HCT116 (cell line): ENCODE results near the gene FNBP1L. TPM values are rescaled to one million over a fixed set of nuclear protein-coding genes. Genes with fewer than 3 reads are reported as not detected.

ENCODE experiments used
- ATAC-seq: fragments of 200-7000 bp; cut with Tn5 transposase; 2 replicates; pipeline ENCODE4 v1.9.1; 2020; ENCODE audit warnings: mild to moderate bottlenecking, moderate library complexity
- BruUV-seq: library from RNA; stranded (reverse); fragments of 400-500 nt; replicated peaks from 2 replicates; lab custom pipeline; 2021; lab: Mats Ljungman, UMichigan
- CTCF ChIA-PET: fragments of 300-600 bp; sonication (Branson Sonifier 250); formaldehyde crosslinking; loops from one replicate; lab custom pipeline; 2021; ENCODE audit warnings: antibody characterized with exemption; lab: Charles Lee
- POLR2A ChIA-PET: fragments of 300-600, 350-600 bp; sonication (Branson Sonifier 250); formaldehyde crosslinking; loops from one replicate; lab custom pipeline; 2021; ENCODE audit warnings: antibody characterized with exemption; lab: Charles Lee
- RAD21 ChIA-PET, 2 experiments: fragments of 300-600 bp; sonication (Branson Sonifier 250); formaldehyde crosslinking; loops; one replicate each; lab custom pipeline; 2023; ENCODE audit warnings: low total read pairs in 2 of 2; ENCODE audit not compliant: uncharacterized antibody in 2 of 2, unreplicated experiment in 2 of 2, low non-redundant PET in 1 of 2; lab: Charles Lee
- DNase-seq: peaks from one replicate; pipeline ENCODE4 v3.0.0-alpha.2; 2010; ENCODE audit warnings: low read depth, low spot score
- H2AFZ ChIP-seq: fragments of 200-600 bp; shearing (Covaris generic), sonication (generic); 2 replicates; pipeline ENCODE4 v1.6.1; 2017; ENCODE audit warnings: low read depth, mixed run types, mixed read lengths, antibody characterized with exemption, low read length; ENCODE audit not compliant: poor library complexity, severe bottlenecking
- H3K27ac ChIP-seq: 2 replicates; pipeline ENCODE4 v1.5.1; 2012; ENCODE audit warnings: low read depth, low read length
- H3K27me3 ChIP-seq: fragments of 200-600 bp; sonication (generic); 2 replicates; pipeline ENCODE4 v1.6.1; 2016; ENCODE audit warnings: mixed run types, low read length, mixed read lengths; ENCODE audit not compliant: insufficient read depth
- H3K36me3 ChIP-seq, 2 experiments: fragments of 200-500 bp in 1 of 2; fragments of 200-600 bp in 1 of 2; sonication (Bioruptor generic) in 1 of 2; sonication (generic) in 1 of 2; 2 replicates each; pipeline versions ENCODE4 v1.5.1 to v1.6.1; 2014 to 2016; ENCODE audit warnings: low read length in 2 of 2, inconsistent platforms in 1 of 2, mixed read lengths in 1 of 2, mixed run types in 1 of 2; ENCODE audit not compliant: insufficient read depth in 2 of 2, control insufficient read depth in 1 of 2
- H3K4me1 ChIP-seq, 2 experiments: fragments of 200-600 bp in 1 of 2; sonication (generic) in 1 of 2; 2 replicates each; pipeline versions ENCODE4 v1.5.1 to v1.6.1; 2012 to 2017; ENCODE audit warnings: low read length in 2 of 2, inconsistent platforms in 1 of 2, mild to moderate bottlenecking in 1 of 2, mixed read lengths in 1 of 2, mixed run types in 1 of 2, moderate library complexity in 1 of 2; ENCODE audit not compliant: insufficient read depth in 2 of 2, control insufficient read depth in 1 of 2
- H3K4me2 ChIP-seq: fragments of 200-600 bp; sonication (generic); 2 replicates; pipeline ENCODE4 v1.6.1; 2017; ENCODE audit warnings: mixed run types, low read length, mixed read lengths
- H3K4me3 ChIP-seq, 2 experiments: fragments of 200-600 bp in 1 of 2; sonication (generic) in 1 of 2; replicated peaks in 1 of 2; 2 replicates each; pipeline ENCODE4 v1.5.1; 2011 to 2016; ENCODE audit warnings: low read length in 2 of 2, control low read depth in 1 of 2, low read depth in 1 of 2, mild to moderate bottlenecking in 1 of 2, mixed read lengths in 1 of 2, mixed run types in 1 of 2
- H3K79me2 ChIP-seq: fragments of 200-600 bp; sonication (generic); 2 replicates; pipeline ENCODE4 v1.6.1; 2017; ENCODE audit warnings: mild to moderate bottlenecking, mixed run types, low read length, moderate library complexity, mixed read lengths; ENCODE audit not compliant: insufficient read depth
- H3K9ac ChIP-seq: fragments of 200-600 bp; sonication (generic); 2 replicates; pipeline ENCODE4 v1.6.1; 2016; ENCODE audit warnings: low read length, mixed read lengths
- H3K9me2 ChIP-seq: fragments of 200-600 bp; sonication (generic), shearing (Covaris generic); 2 replicates; pipeline ENCODE4 v1.6.1; 2017; ENCODE audit warnings: mixed run types, mild to moderate bottlenecking, moderate library complexity; ENCODE audit not compliant: insufficient read depth
- H3K9me3 ChIP-seq, 2 experiments: fragments of 200-500 bp in 1 of 2; fragments of 200-600 bp in 1 of 2; sonication (Bioruptor generic) in 1 of 2; sonication (generic) in 1 of 2; 2 replicates each; pipeline ENCODE4 v1.6.1; 2014 to 2017; ENCODE audit warnings: low read length in 2 of 2, mixed read lengths in 2 of 2, inconsistent platforms in 1 of 2, low read depth in 1 of 2, mild to moderate bottlenecking in 1 of 2, mixed run types in 1 of 2, moderate library complexity in 1 of 2; ENCODE audit not compliant: control insufficient read depth in 1 of 2, insufficient read depth in 1 of 2
- H4K20me1 ChIP-seq: fragments of 200-600 bp; sonication (generic), shearing (Covaris generic); 2 replicates; pipeline ENCODE4 v1.6.1; 2017; ENCODE audit warnings: mixed run types, mild to moderate bottlenecking, moderate library complexity; ENCODE audit not compliant: insufficient read depth
- CBX3 ChIP-seq: IDR thresholded peaks from 2 replicates; pipeline ENCODE4 v1.6.1; 2012; ENCODE audit warnings: low read depth
- CEBPB ChIP-seq: IDR thresholded peaks from 2 replicates; pipeline ENCODE4 v1.6.1; 2012; ENCODE audit warnings: low read depth
- CTCF ChIP-seq, 3 experiments: fragments of 200-600 bp in 1 of 3; sonication (generic) in 1 of 3; IDR thresholded peaks in 2 of 3; conservative IDR thresholded peaks in 1 of 3; 2 replicates each; pipeline ENCODE4 v1.5.1; 2012 to 2017; ENCODE audit warnings: low read depth in 2 of 3, low read length in 2 of 3, antibody characterized with exemption in 1 of 3, borderline replicate concordance in 1 of 3, control low read depth in 1 of 3, mild to moderate bottlenecking in 1 of 3, mixed read lengths in 1 of 3, mixed run types in 1 of 3, moderate library complexity in 1 of 3; ENCODE audit not compliant: insufficient read depth in 1 of 3
- ELF1 ChIP-seq: IDR thresholded peaks from 2 replicates; pipeline ENCODE4 v1.6.1; 2012; ENCODE audit warnings: low read depth, borderline replicate concordance
- EZH2phosphoT487 ChIP-seq: fragments of 200-600 bp; IDR thresholded peaks from 2 replicates; pipeline ENCODE4 v1.6.1; 2018; ENCODE audit warnings: antibody characterized with exemption, borderline replicate concordance
- FOSL1 ChIP-seq: IDR thresholded peaks from 2 replicates; pipeline ENCODE4 v1.6.1; 2012; ENCODE audit warnings: low read depth
- JUND ChIP-seq: IDR thresholded peaks from 2 replicates; pipeline ENCODE4 v1.6.1; 2012
- POLR2A ChIP-seq: IDR thresholded peaks from 2 replicates; pipeline ENCODE4 v1.7.0; 2011; ENCODE audit warnings: borderline replicate concordance; ENCODE audit not compliant: insufficient read depth, insufficient read length; ENCODE audit errors: extremely low read depth
- POLR2AphosphoS5 ChIP-seq: IDR thresholded peaks from 2 replicates; pipeline ENCODE4 v1.6.1; 2011; ENCODE audit warnings: mild to moderate bottlenecking, low read depth, low read length, moderate library complexity
- RAD21 ChIP-seq: IDR thresholded peaks from 2 replicates; pipeline ENCODE4 v1.6.1; 2012; ENCODE audit warnings: low read depth, mild to moderate bottlenecking
- SIN3A ChIP-seq: IDR thresholded peaks from 2 replicates; pipeline ENCODE4 v1.6.1; 2012; ENCODE audit warnings: low read depth
- SP1 ChIP-seq: IDR thresholded peaks from 2 replicates; pipeline ENCODE4 v1.6.1; 2012; ENCODE audit warnings: low read depth
- SRF ChIP-seq: IDR thresholded peaks from 2 replicates; pipeline ENCODE4 v1.6.1; 2012; ENCODE audit warnings: low read depth
- TCF7L2 ChIP-seq: IDR thresholded peaks from 2 replicates; pipeline ENCODE4 v1.7.0; 2011; ENCODE audit warnings: borderline replicate concordance, inconsistent platforms; ENCODE audit not compliant: insufficient read depth, insufficient read length; ENCODE audit errors: extremely low read depth
- YY1 ChIP-seq: IDR thresholded peaks from 2 replicates; pipeline ENCODE4 v1.6.1; 2011; ENCODE audit warnings: low read length, low read depth, moderate library complexity, mild to moderate bottlenecking; ENCODE audit not compliant: insufficient replicate concordance; ENCODE audit errors: extremely low read depth
- ZFX ChIP-seq: fragments of 450-650 bp; IDR thresholded peaks from 2 replicates; pipeline ENCODE4 v1.6.1; 2017
- ZNF274 ChIP-seq: fragments of 200-500 bp; sonication (Bioruptor generic); IDR thresholded peaks from 2 replicates; pipeline ENCODE4 v1.6.1; 2014; ENCODE audit warnings: mild to moderate bottlenecking, low read depth, low read length, inconsistent platforms
- intact Hi-C: fragments of 100-400 bp; cut with micrococcal nuclease; formaldehyde crosslinking; loops from 2 replicates; pipeline ENCODE4 v1.10.0; 2022
- total RNA-seq: library from RNA; stranded (reverse); gene quantifications from one replicate; pipeline ENCODE4 v1.2.1, GENCODE V29; 2021; ENCODE audit not compliant: unreplicated experiment
- TF ChIP-seq, protein P1 (sequence below): IDR thresholded peaks from 2 replicates; pipeline ENCODE4 v1.6.1; 2012

The FNBP1L gene
- total RNA-seq, 1 experiment from 2014 or later: 26.1 TPM

GRCh38 chr1:93592551-93592949, 144.6 kb downstream of the FNBP1L start (continued):
- TF ChIP-seq CTCF (IDR thresholded peaks at IDR 0.05 in 2 of 3, conservative IDR thresholded peaks at IDR 0.05 in 1 of 3; ENCODE audit: borderline replicate concordance in 1 of 3, insufficient read depth in 1 of 3, low read depth in 2 of 3, low read length in 2 of 3) (no peak), EZH2phosphoT487 (no peak), FOSL1 (no peak), POLR2A (no peak), YY1 (no peak), POLR2AphosphoS5 (no peak), ELF1 (no peak)

- peaks cover 88% of the 10 kb centered on the region for H3K79me2 ChIP-seq
- BruUV-seq: no TSS peak
- no peak for DNase-seq
- H3K27me3 ChIP-seq: no peaks in the 10 kb centered on the region
- ChIA-PET CTCF (no interaction called here), POLR2A (no interaction called here), RAD21 (no interaction called here)
- no peaks in the 10 kb centered on the region; the same call in 1 of the 2 replicates for H4K20me1 ChIP-seq
- no peak overlapping the region for H3K9ac ChIP-seq
- no peaks in the 10 kb centered on the region for H3K9me2 ChIP-seq
- H3K9me3 ChIP-seq: no peaks in the 10 kb centered on the region
- TF ChIP-seq SIN3A (no peak), ZNF274 (no peak), TCF7L2 (no peak), ZFX (no peak), YY1 (no peak), SRF (no peak), SP1 (no peak), JUND (no peak), POLR2A (no peak), EZH2phosphoT487 (no peak), CBX3 (no peak), CTCF (IDR thresholded peaks at IDR 0.05 in 2 of 3, conservative IDR thresholded peaks at IDR 0.05 in 1 of 3; ENCODE audit: borderline replicate concordance in 1 of 3, insufficient read depth in 1 of 3, low read depth in 2 of 3, low read length in 2 of 3) (no peak), RAD21 (no peak), CEBPB (no peak)
- TF ChIP-seq, protein P1, sequence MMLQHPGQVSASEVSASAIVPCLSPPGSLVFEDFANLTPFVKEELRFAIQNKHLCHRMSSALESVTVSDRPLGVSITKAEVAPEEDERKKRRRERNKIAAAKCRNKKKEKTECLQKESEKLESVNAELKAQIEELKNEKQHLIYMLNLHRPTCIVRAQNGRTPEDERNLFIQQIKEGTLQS: no peak
- no peak overlapping the region for H3K4me2 ChIP-seq
- peaks cover 0 to 26% of the 10 kb centered on the region in 2 experiments; a peak in 1 of 4 replicates for H3K36me3 ChIP-seq
- intact Hi-C loops: no loop called here
- H3K4me1 ChIP-seq: peaks cover 25 to 33% of the 10 kb centered on the region in 2 experiments
- H3K27ac ChIP-seq: no peak overlapping the region
- no peak overlapping the region for H2AFZ ChIP-seq
- H3K4me3 ChIP-seq: no peak overlapping the region
- no peak for ATAC-seq
These were observed 146.1 kb downstream of the FNBP1L start for GRCh38 chr1:93593854-93594602.
